ENCODE measurements around the gene SERPINB8.

SERPINB8 gene

DNA sequence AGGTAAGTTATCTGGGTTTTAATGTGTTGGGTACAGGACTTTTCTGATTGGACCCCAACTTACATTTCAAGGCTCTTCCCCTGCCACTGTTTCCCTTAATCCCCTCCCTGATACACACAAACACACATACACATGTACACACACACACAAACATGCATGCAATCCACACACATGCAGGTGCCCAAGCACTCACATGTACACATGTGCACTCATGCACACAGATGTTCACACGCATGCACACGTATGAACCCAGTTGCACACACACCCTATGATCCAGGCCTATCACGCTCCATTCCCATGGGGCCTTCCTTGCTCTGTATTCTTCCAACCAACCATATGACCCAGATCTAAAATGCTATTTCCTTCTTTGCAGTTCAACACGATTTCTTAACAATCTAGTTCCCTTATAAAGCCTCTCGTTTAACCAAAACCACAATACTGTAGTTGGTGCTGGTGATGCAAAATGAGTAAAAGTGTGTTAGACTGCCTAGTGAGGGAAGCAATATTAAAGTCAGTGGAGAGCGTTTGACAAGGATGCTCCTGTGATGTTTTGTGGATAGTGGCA lies 11.1 kb downstream of the SERPINB8 start:
- Histone ChIP-seq H3K27me3 (ENCODE audit: control insufficient read depth, low read length) (no peaks in the 10 kb centered on the region), H4K20me1 (ENCODE audit: control insufficient read depth, insufficient read depth, low read depth, low read length) (no peaks in the 10 kb centered on the region), H3F3A (ENCODE audit: control insufficient read depth, insufficient read depth) (0 out of 2 replicates have a peak, but pooled peaks cover under 1% of the 10 kb centered on the region), H3K4me3 (ENCODE audit: low read length) (no peak overlapping the region), H3K79me2 (ENCODE audit: control insufficient read depth, low read length) (no peaks in the 10 kb centered on the region), H3K9me2 (replicated peaks; ENCODE audit: control insufficient read depth, low read length) (no peaks in the 10 kb centered on the region), H3K36me3 (ENCODE audit: control insufficient read depth, low read length) (no peaks in the 10 kb centered on the region), H3K4me2 (ENCODE audit: low read length) (no peak overlapping the region), H3K9me3 (ENCODE audit: control insufficient read depth, insufficient read depth, low read length) (no peaks in the 10 kb centered on the region), H3K27ac (ENCODE audit: low read depth, low read length) (no peak overlapping the region), H3K4me1 (ENCODE audit: control insufficient read depth, low read length) (peaks cover 6% of the 10 kb centered on the region)
- no peak for TF ChIP-seq EZH2phosphoT487 (IDR thresholded peaks at IDR 0.05; ENCODE audit: borderline replicate concordance, low read length)
- TF ChIP-seq, protein P1, sequence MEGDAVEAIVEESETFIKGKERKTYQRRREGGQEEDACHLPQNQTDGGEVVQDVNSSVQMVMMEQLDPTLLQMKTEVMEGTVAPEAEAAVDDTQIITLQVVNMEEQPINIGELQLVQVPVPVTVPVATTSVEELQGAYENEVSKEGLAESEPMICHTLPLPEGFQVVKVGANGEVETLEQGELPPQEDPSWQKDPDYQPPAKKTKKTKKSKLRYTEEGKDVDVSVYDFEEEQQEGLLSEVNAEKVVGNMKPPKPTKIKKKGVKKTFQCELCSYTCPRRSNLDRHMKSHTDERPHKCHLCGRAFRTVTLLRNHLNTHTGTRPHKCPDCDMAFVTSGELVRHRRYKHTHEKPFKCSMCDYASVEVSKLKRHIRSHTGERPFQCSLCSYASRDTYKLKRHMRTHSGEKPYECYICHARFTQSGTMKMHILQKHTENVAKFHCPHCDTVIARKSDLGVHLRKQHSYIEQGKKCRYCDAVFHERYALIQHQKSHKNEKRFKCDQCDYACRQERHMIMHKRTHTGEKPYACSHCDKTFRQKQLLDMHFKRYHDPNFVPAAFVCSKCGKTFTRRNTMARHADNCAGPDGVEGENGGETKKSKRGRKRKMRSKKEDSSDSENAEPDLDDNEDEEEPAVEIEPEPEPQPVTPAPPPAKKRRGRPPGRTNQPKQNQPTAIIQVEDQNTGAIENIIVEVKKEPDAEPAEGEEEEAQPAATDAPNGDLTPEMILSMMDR (IDR thresholded peaks at IDR 0.05; ENCODE audit: low read depth, low read length, poor library complexity, severe bottlenecking): no peak

DNA sequence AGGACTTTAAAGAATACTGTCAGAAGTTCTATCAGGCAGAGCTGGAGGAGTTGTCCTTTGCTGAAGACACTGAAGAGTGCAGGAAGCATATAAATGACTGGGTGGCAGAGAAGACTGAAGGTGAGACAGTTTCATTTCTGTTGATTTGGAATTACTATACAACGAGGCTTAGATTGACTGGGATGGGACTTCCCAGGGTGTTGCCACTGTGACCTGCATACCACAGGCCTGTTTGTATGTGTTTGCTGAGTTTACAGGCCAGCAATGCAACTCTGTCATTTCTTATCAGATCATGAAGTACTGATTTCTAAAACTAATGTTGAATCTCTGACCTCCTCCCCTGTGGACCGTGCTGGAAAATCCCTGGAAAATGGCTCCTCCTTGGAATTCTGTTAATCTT lies 11.8 kb downstream of the SERPINB8 start:
- H3K79me2 ChIP-seq (ENCODE audit: control insufficient read depth, low read length): no peaks in the 10 kb centered on the region
- no peaks in the 10 kb centered on the region for H3K27me3 ChIP-seq (ENCODE audit: control insufficient read depth, low read length)
- TF ChIP-seq EZH2phosphoT487 (IDR thresholded peaks at IDR 0.05; ENCODE audit: borderline replicate concordance, low read length): no peak
- TF ChIP-seq, protein P1 (IDR thresholded peaks at IDR 0.05; ENCODE audit: low read depth, low read length, poor library complexity, severe bottlenecking): no peak
- no peaks in the 10 kb centered on the region for H3K9me3 ChIP-seq (ENCODE audit: control insufficient read depth, insufficient read depth, low read length)
- no peaks in the 10 kb centered on the region for H3K9me2 ChIP-seq (replicated peaks; ENCODE audit: control insufficient read depth, low read length)
- H3K4me3 ChIP-seq (ENCODE audit: low read length): no peak overlapping the region
- no peak overlapping the region for H3K27ac ChIP-seq (ENCODE audit: low read depth, low read length)
- H3F3A ChIP-seq (ENCODE audit: control insufficient read depth, insufficient read depth): no peaks in the 10 kb centered on the region
- H3K36me3 ChIP-seq (ENCODE audit: control insufficient read depth, low read length): no peaks in the 10 kb centered on the region
- H3K4me2 ChIP-seq (ENCODE audit: low read length): no peak overlapping the region
- H3K4me1 ChIP-seq (ENCODE audit: control insufficient read depth, low read length): no peaks in the 10 kb centered on the region
- H4K20me1 ChIP-seq (ENCODE audit: control insufficient read depth, insufficient read depth, low read depth, low read length): no peaks in the 10 kb centered on the region

DNA sequence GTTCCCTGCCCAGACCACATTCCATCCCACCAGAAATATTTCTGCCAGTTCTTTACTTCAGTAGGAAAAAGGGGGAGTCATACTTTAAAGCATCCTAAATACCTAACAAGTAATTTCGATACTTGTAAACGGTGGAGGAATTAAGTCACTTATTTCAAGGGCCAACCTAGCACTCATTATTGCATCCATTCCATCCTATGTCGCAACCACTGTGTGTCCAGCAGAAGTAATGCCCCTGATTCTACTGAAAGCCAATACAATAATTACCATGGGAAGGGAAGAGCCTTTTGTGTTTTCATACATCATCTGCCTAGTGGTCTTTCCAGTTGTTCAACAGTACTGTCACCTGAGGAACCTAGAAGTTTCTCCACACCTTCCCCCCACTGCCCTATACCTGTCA lies 12.5 kb downstream of the SERPINB8 start:
- Histone ChIP-seq H3K4me3 (ENCODE audit: low read length) (no peak overlapping the region), H3K36me3 (ENCODE audit: control insufficient read depth, low read length) (no peaks in the 10 kb centered on the region), H4K20me1 (ENCODE audit: control insufficient read depth, insufficient read depth, low read depth, low read length) (no peaks in the 10 kb centered on the region), H3K4me1 (ENCODE audit: control insufficient read depth, low read length) (no peaks in the 10 kb centered on the region), H3K79me2 (ENCODE audit: control insufficient read depth, low read length) (no peaks in the 10 kb centered on the region), H3K4me2 (ENCODE audit: low read length) (no peak overlapping the region), H3F3A (ENCODE audit: control insufficient read depth, insufficient read depth) (no peaks in the 10 kb centered on the region), H3K27me3 (ENCODE audit: control insufficient read depth, low read length) (no peaks in the 10 kb centered on the region), H3K27ac (ENCODE audit: low read depth, low read length) (no peak overlapping the region), H3K9me2 (replicated peaks; ENCODE audit: control insufficient read depth, low read length) (no peaks in the 10 kb centered on the region), H3K9me3 (ENCODE audit: control insufficient read depth, insufficient read depth, low read length) (no peaks in the 10 kb centered on the region)
- no peak for TF ChIP-seq EZH2phosphoT487 (IDR thresholded peaks at IDR 0.05; ENCODE audit: borderline replicate concordance, low read length)
- TF ChIP-seq, protein P1 (IDR thresholded peaks at IDR 0.05; ENCODE audit: low read depth, low read length, poor library complexity, severe bottlenecking): no peak

Data from DOHH2 (cell line).